Right lobe of liver (tissue), 4 donors: Measurements from ENCODE around the gene C10orf71.

ENCODE experiments used
- POLR2A ChIP-seq: fragments of 450-650 bp; IDR thresholded peaks from one replicate; pipeline ENCODE4 v1.6.1; 2017; ENCODE audit warnings: antibody characterized with exemption, mild to moderate bottlenecking
- TF ChIP-seq, protein P1 (sequence below), 4 donors: fragments of 200-600 bp in 3 of 4; fragments of 450-650 bp in 1 of 4; IDR thresholded peaks; one replicate each; pipeline versions ENCODE4 v1.5.1 to v1.8.0; 2016 to 2022; ENCODE audit warnings: antibody characterized with exemption in 4 of 4, mild to moderate bottlenecking in 2 of 4
- donor health status: DM: no; HTN: no; CAD: no.
- donor health status: DM: no; HTN: no; CAD: no.
- donor health status: DM: no; HTN: yes; CAD: no.

DNA sequence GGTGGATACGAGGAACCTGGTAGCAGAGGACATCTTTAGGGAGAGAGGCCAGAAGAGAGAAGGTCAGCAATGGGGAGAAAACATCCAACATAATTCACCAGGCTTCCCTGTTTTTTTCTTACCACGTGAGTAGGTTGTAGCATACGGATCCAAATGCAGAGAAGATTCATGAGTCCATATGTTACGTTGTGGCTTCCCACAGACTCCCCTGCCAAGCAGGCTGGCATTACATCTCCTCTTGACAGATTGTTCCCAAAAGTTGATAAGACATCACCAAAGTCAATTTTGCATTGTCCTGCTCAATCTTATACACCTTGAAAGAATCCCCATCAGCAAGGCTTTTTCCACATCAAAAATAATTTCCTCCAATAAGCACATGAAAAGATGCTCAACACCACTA, 57.2 kb downstream of the C10orf71 start:
- TF ChIP-seq, protein P1, sequence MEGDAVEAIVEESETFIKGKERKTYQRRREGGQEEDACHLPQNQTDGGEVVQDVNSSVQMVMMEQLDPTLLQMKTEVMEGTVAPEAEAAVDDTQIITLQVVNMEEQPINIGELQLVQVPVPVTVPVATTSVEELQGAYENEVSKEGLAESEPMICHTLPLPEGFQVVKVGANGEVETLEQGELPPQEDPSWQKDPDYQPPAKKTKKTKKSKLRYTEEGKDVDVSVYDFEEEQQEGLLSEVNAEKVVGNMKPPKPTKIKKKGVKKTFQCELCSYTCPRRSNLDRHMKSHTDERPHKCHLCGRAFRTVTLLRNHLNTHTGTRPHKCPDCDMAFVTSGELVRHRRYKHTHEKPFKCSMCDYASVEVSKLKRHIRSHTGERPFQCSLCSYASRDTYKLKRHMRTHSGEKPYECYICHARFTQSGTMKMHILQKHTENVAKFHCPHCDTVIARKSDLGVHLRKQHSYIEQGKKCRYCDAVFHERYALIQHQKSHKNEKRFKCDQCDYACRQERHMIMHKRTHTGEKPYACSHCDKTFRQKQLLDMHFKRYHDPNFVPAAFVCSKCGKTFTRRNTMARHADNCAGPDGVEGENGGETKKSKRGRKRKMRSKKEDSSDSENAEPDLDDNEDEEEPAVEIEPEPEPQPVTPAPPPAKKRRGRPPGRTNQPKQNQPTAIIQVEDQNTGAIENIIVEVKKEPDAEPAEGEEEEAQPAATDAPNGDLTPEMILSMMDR (IDR thresholded peaks at IDR 0.05): no peak
- TF ChIP-seq POLR2A: no peak
